ENCODE measurements around the gene VPS4A. TPM values are rescaled to one million over a fixed set of nuclear protein-coding genes. Genes with fewer than 3 reads are reported as not detected.

Gene VPS4A
- total and polyA plus RNA-seq, 3 donors from 2014 or later, result 31.9 to 43.1 (median 39.8) TPM

DNA sequence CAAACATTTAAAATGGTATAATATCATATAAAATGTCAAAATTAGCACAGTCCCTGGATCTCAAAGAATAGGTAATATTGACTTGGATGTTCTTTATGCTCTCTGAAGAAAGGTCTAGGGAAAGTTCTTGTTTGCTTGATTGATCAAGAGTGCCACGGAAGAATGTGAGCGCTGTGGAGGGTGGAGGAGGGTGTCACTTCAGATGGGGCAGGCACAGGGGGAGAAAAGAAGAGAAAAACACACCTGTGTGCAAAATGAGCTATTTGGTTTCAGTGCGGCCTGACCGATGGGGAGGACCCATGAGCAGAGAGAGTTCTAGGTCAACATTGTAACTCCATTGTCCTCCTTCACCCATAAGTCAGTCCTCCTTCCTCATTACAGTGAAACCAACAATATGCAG lies 8.8 kb upstream of the VPS4A start:
- Histone ChIP-seq H3K27me3 (no peaks in the 10 kb centered on the region), H3K4me1 (no peaks in the 10 kb centered on the region), H3K36me3 (ENCODE audit: low read depth, missing control alignments) (no peaks in the 10 kb centered on the region), H3K9me3 (no peaks in the 10 kb centered on the region), H3K4me3 (no peak overlapping the region), H3K27ac (no peak overlapping the region)
- TF ChIP-seq, protein P1, sequence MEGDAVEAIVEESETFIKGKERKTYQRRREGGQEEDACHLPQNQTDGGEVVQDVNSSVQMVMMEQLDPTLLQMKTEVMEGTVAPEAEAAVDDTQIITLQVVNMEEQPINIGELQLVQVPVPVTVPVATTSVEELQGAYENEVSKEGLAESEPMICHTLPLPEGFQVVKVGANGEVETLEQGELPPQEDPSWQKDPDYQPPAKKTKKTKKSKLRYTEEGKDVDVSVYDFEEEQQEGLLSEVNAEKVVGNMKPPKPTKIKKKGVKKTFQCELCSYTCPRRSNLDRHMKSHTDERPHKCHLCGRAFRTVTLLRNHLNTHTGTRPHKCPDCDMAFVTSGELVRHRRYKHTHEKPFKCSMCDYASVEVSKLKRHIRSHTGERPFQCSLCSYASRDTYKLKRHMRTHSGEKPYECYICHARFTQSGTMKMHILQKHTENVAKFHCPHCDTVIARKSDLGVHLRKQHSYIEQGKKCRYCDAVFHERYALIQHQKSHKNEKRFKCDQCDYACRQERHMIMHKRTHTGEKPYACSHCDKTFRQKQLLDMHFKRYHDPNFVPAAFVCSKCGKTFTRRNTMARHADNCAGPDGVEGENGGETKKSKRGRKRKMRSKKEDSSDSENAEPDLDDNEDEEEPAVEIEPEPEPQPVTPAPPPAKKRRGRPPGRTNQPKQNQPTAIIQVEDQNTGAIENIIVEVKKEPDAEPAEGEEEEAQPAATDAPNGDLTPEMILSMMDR (IDR thresholded peaks at IDR 0.05), result no peak
- no peak for TF ChIP-seq POLR2A (IDR thresholded peaks at IDR 0.05)
- WGBS, 2 donors, result 93 to 95% methylated on average over 4 of the region's 4 CpGs
- intact Hi-C loops (cut with DNase I; ENCODE audit: low total_unique reads), result no loop called here
- no peak for DNase-seq

DNA sequence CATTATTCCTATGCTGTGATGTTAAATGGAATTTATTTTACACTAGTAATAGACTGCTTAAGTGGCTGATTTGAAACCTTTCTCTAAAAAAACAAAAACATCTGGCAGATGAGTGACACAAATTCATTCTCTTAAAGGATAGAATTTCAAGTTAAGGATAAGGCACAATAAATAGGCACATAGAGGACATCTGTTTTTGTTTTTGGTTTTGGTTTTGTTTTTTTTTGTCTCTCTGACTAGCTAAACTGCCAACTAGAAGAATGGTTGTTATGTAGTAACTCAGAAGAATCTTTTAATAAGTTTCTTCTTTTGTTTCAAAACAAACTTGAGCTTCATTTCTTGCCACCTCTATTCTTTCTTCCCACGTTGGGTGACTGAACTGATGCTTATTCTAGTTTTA lies 5.1 kb upstream of the VPS4A start:
- Histone ChIP-seq H3K27ac (no peak overlapping the region), H3K27me3 (no peaks in the 10 kb centered on the region), H3K4me1 (no peaks in the 10 kb centered on the region), H3K36me3 (ENCODE audit: low read depth, missing control alignments) (no peaks in the 10 kb centered on the region), H3K4me3 (no peak overlapping the region), H3K9me3 (no peaks in the 10 kb centered on the region)
- DNase-seq, result no peak
- TF ChIP-seq, protein P1 (IDR thresholded peaks at IDR 0.05), result no peak
- no peak for TF ChIP-seq POLR2A (IDR thresholded peaks at IDR 0.05)
- intact Hi-C loops (cut with DNase I; ENCODE audit: low total_unique reads), result no loop called here
- WGBS, 2 donors, result 63 to 81% methylated on average over 1 of the region's 1 CpG

DNA sequence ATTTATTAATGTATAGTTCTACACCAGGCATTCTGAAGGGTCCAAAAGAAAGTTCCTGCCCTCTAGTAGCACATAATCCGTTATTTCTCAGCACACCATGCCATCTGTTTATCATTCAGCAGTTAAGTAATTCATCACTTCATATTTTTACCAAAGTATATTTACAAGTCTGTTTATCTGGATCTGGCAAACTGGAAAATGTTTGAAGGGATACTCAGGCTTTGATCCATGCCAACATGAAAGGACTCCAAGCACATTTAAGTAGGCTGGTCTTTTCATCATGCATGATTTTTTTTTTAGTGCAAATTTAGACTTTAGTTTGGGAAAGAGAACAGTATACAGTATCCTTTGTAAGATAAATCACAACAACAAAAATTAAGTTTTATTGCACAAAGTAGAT lies 4.1 kb upstream of the VPS4A start:
- intact Hi-C loops (cut with DNase I; ENCODE audit: low total_unique reads), result no loop called here
- Histone ChIP-seq H3K4me3 (no peak overlapping the region), H3K27ac (no peak overlapping the region), H3K4me1 (peaks cover 1% of the 10 kb centered on the region), H3K27me3 (no peaks in the 10 kb centered on the region), H3K9me3 (no peaks in the 10 kb centered on the region), H3K36me3 (ENCODE audit: low read depth, missing control alignments) (no peaks in the 10 kb centered on the region)
- TF ChIP-seq POLR2A (IDR thresholded peaks at IDR 0.05), result no peak
- TF ChIP-seq, protein P1 (IDR thresholded peaks at IDR 0.05), result no peak
- no peak for DNase-seq
- WGBS, 2 donors, result 88 to 89% methylated on average over 1 of the region's 1 CpG

DNA sequence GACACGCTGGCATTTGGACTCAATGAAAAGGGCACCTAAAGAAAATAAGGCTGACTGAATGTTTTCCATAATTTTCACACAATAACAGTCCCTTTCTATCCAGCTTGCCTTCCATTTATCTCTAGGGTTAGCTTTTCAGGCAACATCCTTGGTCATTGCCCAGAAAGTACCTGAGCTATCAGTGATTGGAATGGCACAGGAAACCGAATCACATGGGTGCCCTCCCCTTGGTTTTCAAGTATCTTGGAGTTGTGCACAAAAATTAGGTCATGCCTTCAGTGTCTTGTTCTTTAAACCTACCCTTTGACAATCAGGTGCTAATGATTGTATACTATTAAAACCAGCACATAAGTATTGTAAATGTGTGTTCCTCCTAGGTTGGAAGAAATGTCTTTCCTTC lies 3.3 kb upstream of the VPS4A start:
- Histone ChIP-seq H3K27me3 (no peaks in the 10 kb centered on the region), H3K9me3 (no peaks in the 10 kb centered on the region), H3K4me1 (peaks cover 9% of the 10 kb centered on the region), H3K27ac (no peak overlapping the region), H3K36me3 (ENCODE audit: low read depth, missing control alignments) (no peaks in the 10 kb centered on the region), H3K4me3 (no peak overlapping the region)
- WGBS, 2 donors, result 87 to 95% methylated on average over 2 of the region's 2 CpGs
- DNase-seq, result no peak
- intact Hi-C loops (cut with DNase I; ENCODE audit: low total_unique reads), result no loop called here
- TF ChIP-seq, protein P1 (IDR thresholded peaks at IDR 0.05), result no peak
- no peak for TF ChIP-seq POLR2A (IDR thresholded peaks at IDR 0.05)

DNA sequence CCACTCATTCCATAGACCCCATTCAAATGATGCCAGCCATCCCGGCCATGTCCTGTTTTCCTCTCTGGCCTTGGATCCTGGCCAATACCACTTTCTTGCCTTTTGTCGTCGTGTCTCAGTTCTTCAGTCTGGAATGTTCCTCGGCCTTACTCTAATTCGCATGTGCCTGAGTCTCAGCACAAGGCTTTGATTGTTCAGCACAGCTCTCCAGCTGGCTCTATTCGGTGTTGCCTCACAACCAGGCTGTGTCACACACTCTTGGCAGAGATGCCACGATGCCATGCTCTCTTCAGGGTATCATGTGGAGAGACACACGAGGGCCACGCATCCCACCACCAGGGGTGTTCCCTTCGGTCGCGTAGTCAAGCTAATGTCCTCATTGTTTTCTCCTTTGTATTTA lies 1.8 kb upstream of the VPS4A start:
- DNase-seq, result no peak
- no peak overlapping the region for H3K27ac ChIP-seq
- no peaks in the 10 kb centered on the region for H3K9me3 ChIP-seq
- WGBS, 2 donors, result 77 to 80% methylated on average over 12 of the region's 12 CpGs
- no peaks in the 10 kb centered on the region for H3K27me3 ChIP-seq
- intact Hi-C loops (cut with DNase I; ENCODE audit: low total_unique reads), result no loop called here
- TF ChIP-seq, protein P1 (IDR thresholded peaks at IDR 0.05), result no peak
- no peak for TF ChIP-seq POLR2A (IDR thresholded peaks at IDR 0.05)
- no peak overlapping the region for H3K4me3 ChIP-seq
- no peaks in the 10 kb centered on the region for H3K36me3 ChIP-seq (ENCODE audit: low read depth, missing control alignments)
- peaks cover 9% of the 10 kb centered on the region for H3K4me1 ChIP-seq

Data from testis (tissue), 3 donors.